Peyer's patch (tissue), 4 donors: ENCODE results near the gene KCNB1. TPM values are rescaled to one million over a fixed set of nuclear protein-coding genes. Genes with fewer than 3 reads are reported as not detected.

Experiments used
- DNase-seq, 3 donors: peaks; one replicate each; pipeline ENCODE4 v3.0.0-alpha.2; 2017 to 2019
- H3K27ac ChIP-seq, 4 donors: fragments of 200-600 bp; sonication (generic); one replicate each; pipeline ENCODE4 v1.5.1; 2016 to 2019
- H3K27me3 ChIP-seq, 2 donors: fragments of 200-600 bp; sonication (generic); one replicate each; pipeline ENCODE4 v1.5.1; 2019
- H3K36me3 ChIP-seq, 3 donors: fragments of 200-600 bp; sonication (generic); one replicate each; pipeline ENCODE4 v1.5.1; 2016 to 2019
- H3K4me1 ChIP-seq, 4 donors: fragments of 200-600 bp; sonication (generic); one replicate each; pipeline ENCODE4 v1.5.1; 2016 to 2019
- H3K4me3 ChIP-seq, 4 donors: fragments of 200-600 bp; sonication (generic); 1 replicate in 3 of 4; 2 replicates in 1 of 4; pipeline ENCODE4 v1.5.1; 2016 to 2019; ENCODE audit warnings: mild to moderate bottlenecking in 1 of 4
- H3K9me3 ChIP-seq, 4 donors: fragments of 200-600 bp; sonication (generic); one replicate each; pipeline ENCODE4 v1.5.1; 2016 to 2019; ENCODE audit warnings: mild to moderate bottlenecking in 1 of 4
- POLR2A ChIP-seq, 2 donors: fragments of 450-650 bp; IDR thresholded peaks; one replicate each; pipeline ENCODE4 v1.5.1; 2017; ENCODE audit warnings: antibody characterized with exemption in 2 of 2, mild to moderate bottlenecking in 2 of 2, moderate library complexity in 2 of 2
- total RNA-seq, 4 donors: library from RNA; depleted of rRNA; stranded (reverse); fragments of >200 nt; gene quantifications; one replicate each; pipeline ENCODE4 v1.1.0, GENCODE V29; 2016
- TF ChIP-seq, protein P1 (sequence below), 6 experiments: fragments of 450-650 bp in 4 of 6; fragments of 200-600 bp in 2 of 6; sonication (generic) in 1 of 6; IDR thresholded peaks; one replicate each; pipeline ENCODE4 v1.5.1; 2017 to 2019; ENCODE audit warnings: antibody characterized with exemption in 6 of 6, mild to moderate bottlenecking in 3 of 6, moderate library complexity in 1 of 6

The KCNB1 gene
- total RNA-seq, 4 donors from 2014 or later, result 0.35 to 0.85 (median 0.61) TPM

DNA sequence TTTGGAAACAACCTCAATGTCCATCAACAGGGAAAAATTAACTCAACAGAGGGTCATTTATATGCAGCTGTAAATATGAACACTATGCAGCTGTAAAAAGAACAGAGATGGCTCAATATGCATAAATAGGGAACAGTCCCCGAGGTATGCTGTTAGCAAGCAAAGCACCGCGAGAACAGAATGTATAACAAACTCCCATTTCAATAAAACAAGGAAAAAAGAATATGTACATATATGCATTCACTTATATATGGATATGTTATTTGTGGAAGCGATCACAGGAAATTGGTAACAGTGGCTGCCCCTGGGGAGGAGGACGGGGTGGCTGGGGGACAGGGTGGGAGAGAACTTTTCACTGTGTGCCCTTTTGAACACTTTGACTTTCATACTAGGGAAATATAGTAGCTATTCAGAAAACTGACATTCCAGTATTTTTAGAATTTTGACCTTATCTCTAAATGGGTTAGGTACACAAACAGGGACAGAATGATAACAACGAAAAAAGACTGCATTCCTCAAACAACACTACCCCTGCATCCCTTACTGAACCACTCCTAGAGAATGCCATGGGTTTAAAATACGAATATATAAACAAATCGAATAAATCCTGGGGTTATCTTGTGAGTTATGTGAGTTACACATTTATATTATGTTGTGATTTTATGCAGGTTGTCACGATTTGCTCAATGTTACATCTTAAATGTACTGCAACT is 64.5 kb downstream of the KCNB1 start:
- TF ChIP-seq POLR2A (IDR thresholded peaks at IDR 0.05), result no peak
- TF ChIP-seq, protein P1, sequence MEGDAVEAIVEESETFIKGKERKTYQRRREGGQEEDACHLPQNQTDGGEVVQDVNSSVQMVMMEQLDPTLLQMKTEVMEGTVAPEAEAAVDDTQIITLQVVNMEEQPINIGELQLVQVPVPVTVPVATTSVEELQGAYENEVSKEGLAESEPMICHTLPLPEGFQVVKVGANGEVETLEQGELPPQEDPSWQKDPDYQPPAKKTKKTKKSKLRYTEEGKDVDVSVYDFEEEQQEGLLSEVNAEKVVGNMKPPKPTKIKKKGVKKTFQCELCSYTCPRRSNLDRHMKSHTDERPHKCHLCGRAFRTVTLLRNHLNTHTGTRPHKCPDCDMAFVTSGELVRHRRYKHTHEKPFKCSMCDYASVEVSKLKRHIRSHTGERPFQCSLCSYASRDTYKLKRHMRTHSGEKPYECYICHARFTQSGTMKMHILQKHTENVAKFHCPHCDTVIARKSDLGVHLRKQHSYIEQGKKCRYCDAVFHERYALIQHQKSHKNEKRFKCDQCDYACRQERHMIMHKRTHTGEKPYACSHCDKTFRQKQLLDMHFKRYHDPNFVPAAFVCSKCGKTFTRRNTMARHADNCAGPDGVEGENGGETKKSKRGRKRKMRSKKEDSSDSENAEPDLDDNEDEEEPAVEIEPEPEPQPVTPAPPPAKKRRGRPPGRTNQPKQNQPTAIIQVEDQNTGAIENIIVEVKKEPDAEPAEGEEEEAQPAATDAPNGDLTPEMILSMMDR (IDR thresholded peaks at IDR 0.05), result no peak
- H3K4me1 ChIP-seq, result peaks cover 0 to 6% (median 0%) of the 10 kb centered on the region in 4 donors
- H3K27ac ChIP-seq, result peak overlapping the region in 1 of 4 donors; percentile 70
- no peak for DNase-seq
- H3K27me3 ChIP-seq, result no peaks in the 10 kb centered on the region
- no peaks in the 10 kb centered on the region for H3K9me3 ChIP-seq
- H3K4me3 ChIP-seq, result no peak overlapping the region
- no peaks in the 10 kb centered on the region for H3K36me3 ChIP-seq

DNA sequence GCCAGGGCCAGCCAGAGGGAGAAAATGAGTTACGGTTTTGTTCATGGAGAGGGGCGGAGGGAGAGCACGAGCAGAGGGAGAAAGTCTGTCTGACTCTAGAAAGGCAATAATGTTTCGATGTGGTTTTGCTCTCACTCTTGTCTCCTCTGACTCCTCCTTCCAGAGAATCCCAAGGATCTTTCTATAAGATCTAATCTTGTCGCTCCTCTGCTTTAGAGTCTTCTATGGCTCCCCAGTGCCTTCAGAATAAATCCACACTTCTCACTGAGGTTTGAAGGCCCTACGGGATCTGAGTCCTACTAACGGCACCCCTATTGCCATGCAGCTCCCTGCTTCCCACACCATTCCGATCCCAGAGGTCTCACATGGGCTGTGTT is 66.8 kb downstream of the KCNB1 start:
- Histone ChIP-seq H3K4me1 (peaks cover 0 to 6% (median 0%) of the 10 kb centered on the region in 4 donors), H3K36me3 (no peaks in the 10 kb centered on the region), H3K9me3 (no peaks in the 10 kb centered on the region), H3K4me3 (no peak overlapping the region), H3K27ac (peak overlapping the region in 1 of 4 donors; percentile 46), H3K27me3 (no peaks in the 10 kb centered on the region)
- no peak for DNase-seq
- TF ChIP-seq, protein P1 (IDR thresholded peaks at IDR 0.05), result no peak
- TF ChIP-seq POLR2A (IDR thresholded peaks at IDR 0.05), result no peak

DNA sequence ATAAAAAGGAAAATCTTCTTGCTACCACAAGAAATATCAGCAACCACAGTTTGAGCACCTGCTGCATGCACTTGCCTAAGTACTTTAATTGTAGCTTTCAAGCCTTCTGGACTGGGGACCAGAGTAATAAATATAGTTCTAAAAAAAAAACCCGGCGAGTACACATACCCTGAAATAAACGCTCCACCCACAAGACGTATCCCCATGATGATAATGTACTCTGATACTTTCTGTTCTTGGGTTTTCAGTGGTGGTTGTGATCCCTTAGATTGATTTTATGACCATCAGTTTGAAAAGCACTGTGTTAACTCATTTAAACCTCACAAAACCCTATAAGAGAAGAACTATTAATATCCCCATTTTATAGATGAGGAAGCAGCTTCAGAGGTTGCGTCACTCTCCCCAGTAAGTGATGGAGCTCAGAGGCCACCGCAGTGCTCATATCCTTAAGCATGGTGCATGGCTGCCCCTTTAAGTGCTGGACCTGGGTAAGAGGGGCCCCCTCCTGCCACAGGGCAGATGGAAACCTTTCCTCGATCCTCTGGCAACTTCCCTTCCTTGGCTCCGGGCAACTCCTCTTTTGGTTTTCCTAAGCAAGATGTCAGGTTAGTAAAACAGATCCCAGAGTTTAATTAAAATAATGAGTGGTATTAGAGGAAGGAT is 67.3 kb downstream of the KCNB1 start:
- Histone ChIP-seq H3K4me1 (peaks cover 0 to 6% (median 0%) of the 10 kb centered on the region in 4 donors), H3K36me3 (no peaks in the 10 kb centered on the region), H3K27me3 (no peaks in the 10 kb centered on the region), H3K4me3 (no peak overlapping the region), H3K9me3 (no peaks in the 10 kb centered on the region), H3K27ac (peak overlapping the region in 1 of 4 donors; percentile 46)
- TF ChIP-seq POLR2A (IDR thresholded peaks at IDR 0.05), result no peak
- TF ChIP-seq, protein P1 (IDR thresholded peaks at IDR 0.05), result no peak
- no peak for DNase-seq

DNA sequence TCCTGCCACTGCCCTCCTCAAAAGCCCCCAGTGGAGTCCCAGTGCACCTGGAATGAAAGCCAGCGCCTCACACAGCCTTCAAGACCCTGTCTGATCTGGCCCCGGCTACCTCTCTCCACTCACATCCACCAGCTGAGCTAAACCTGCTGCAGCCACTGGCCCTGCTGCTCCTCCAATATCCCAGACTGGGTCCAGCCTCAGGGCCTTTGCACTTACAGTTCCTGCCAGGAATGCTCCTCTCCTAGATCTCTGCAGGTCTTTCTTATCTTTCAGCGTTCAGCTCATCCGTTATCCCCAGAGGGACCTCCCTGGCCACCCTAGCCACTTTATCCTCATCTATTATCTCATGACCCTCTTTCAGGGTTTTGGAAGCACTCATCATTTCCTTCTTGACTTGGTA is 68.8 kb downstream of the KCNB1 start:
- Histone ChIP-seq H3K4me3 (no peak overlapping the region), H3K4me1 (no peaks in the 10 kb centered on the region), H3K36me3 (no peaks in the 10 kb centered on the region), H3K9me3 (no peaks in the 10 kb centered on the region), H3K27me3 (no peaks in the 10 kb centered on the region), H3K27ac (no peak overlapping the region)
- DNase-seq, result no peak
- no peak for TF ChIP-seq POLR2A (IDR thresholded peaks at IDR 0.05)
- TF ChIP-seq, protein P1 (IDR thresholded peaks at IDR 0.05), result no peak

DNA sequence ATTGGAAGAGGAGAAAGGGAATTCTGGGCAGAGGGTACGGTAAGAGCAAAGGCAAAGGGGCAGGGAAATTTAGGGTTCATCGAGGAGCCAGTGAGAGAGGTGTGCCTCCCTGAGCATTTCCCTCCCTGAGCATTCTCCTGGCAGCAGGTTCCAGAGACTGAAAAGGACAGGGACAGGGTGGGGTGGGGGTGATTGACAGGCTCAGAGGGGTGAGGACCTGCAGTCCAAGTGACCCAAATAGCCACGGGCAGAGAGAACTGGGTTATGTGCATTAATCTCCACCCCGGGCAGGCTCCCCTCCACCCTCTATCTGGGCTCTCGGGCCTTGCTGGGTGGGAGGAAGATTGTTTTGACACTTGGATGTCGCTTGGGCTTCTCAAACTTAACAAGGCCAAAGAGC is 69.5 kb downstream of the KCNB1 start:
- H3K27me3 ChIP-seq, result no peaks in the 10 kb centered on the region
- TF ChIP-seq POLR2A (IDR thresholded peaks at IDR 0.05), result no peak
- TF ChIP-seq, protein P1 (IDR thresholded peaks at IDR 0.05), result no peak
- no peak for DNase-seq
- no peak overlapping the region for H3K4me3 ChIP-seq
- H3K4me1 ChIP-seq, result no peaks in the 10 kb centered on the region
- H3K9me3 ChIP-seq, result no peaks in the 10 kb centered on the region
- no peaks in the 10 kb centered on the region for H3K36me3 ChIP-seq
- H3K27ac ChIP-seq, result no peak overlapping the region
